ENCODE measurements around the gene JPT2. TPM values are rescaled to one million over a fixed set of nuclear protein-coding genes. Genes with fewer than 3 reads are reported as not detected.

JPT2 gene
- total RNA-seq: 100 to 1,000 TPM in 1 of 2 experiments, 10 to 100 TPM in 1; 77.1 to 111 TPM

GRCh38 chr16:1677942-1678499 lies at the start of gene JPT2:
TSS of gene JPT2 (plus strand) at chr16:1678279. CDS start at chr16:1678313, 34 bp downstream.
- H3K4me1 Mint-ChIP-seq: peaks cover 26% of the 10 kb centered on the region
- ATAC-seq: peak; percentile 99
- H3K4me3 Mint-ChIP-seq: peak within 1 kb of the TSS; percentile 94
- intact Hi-C loops (cut with DNase I, micrococcal nuclease): loop anchor here (1.0 to 5.0 kb wide), 18 partner anchors 27 to 662 kb away; partner anchors contain the start of genes CRAMP1 (in 2 of the 2), IFT140 (in 2 of the 2), ABCA3 (in 1 of the 2) and HAGH (in 1 of the 2)
- H3K9me3 Mint-ChIP-seq (ENCODE audit: low read depth): no peaks in the 10 kb centered on the region
- peak; percentile 98 for DNase-seq
- ChIA-PET CTCF (interaction anchor here (0.6 to 2.7 kb wide), 9 partner anchors 10 to 256 kb away, joined by 3 to 14 read pairs (median 4); partner anchors contain the start of gene MAPK8IP3), POLR2A (interaction anchor here (0.6 to 1.5 kb wide), 7 partner anchors 20 to 765 kb away, joined by 3 to 5 read pairs (median 4); partner anchors contain the start of genes MAPK8IP3, RPS2 and TRAF7)
- H3K27ac Mint-ChIP-seq: peak within 1 kb of the TSS; percentile 89
- no peaks in the 10 kb centered on the region for H3K27me3 Mint-ChIP-seq
- peaks cover 24% of the 10 kb centered on the region for H3K36me3 Mint-ChIP-seq (ENCODE audit: low read depth)

- DNase-seq (no peak), ATAC-seq (no peak)
- ChIA-PET POLR2A (no interaction called here), CTCF (no interaction called here)
- intact Hi-C loops (cut with DNase I, micrococcal nuclease): no loop called here
- H3K27ac Mint-ChIP-seq: no peak overlapping the region
- H3K4me1 Mint-ChIP-seq: no peaks in the 10 kb centered on the region
- no peaks in the 10 kb centered on the region for H3K27me3 Mint-ChIP-seq
- no peak overlapping the region for H3K4me3 Mint-ChIP-seq
- peaks cover 35% of the 10 kb centered on the region for H3K36me3 Mint-ChIP-seq (ENCODE audit: low read depth)
- H3K9me3 Mint-ChIP-seq (ENCODE audit: low read depth): no peaks in the 10 kb centered on the region
Observed at GRCh38 chr16:1630450-1631213, 47.4 kb upstream of the JPT2 start.

- CTCF ChIA-PET: no interaction called here
- Mint-ChIP-seq H3K9me3 (ENCODE audit: low read depth) (no peaks in the 10 kb centered on the region), H3K27ac (no peak overlapping the region), H3K27me3 (no peaks in the 10 kb centered on the region), H3K36me3 (ENCODE audit: low read depth) (peaks cover 35% of the 10 kb centered on the region), H3K4me1 (no peaks in the 10 kb centered on the region), H3K4me3 (no peak overlapping the region)
- intact Hi-C loops (cut with DNase I, micrococcal nuclease): no loop called here
- POLR2A ChIA-PET: no interaction called here
- DNase-seq (no peak), ATAC-seq (no peak)
Observed at GRCh38 chr16:1631230-1631629, 46.8 kb upstream of the JPT2 start.

GRCh38 chr16:1631931-1632637 lies 46.0 kb upstream of the JPT2 start:
- Mint-ChIP-seq H3K4me3 (no peak overlapping the region), H3K9me3 (ENCODE audit: low read depth) (no peaks in the 10 kb centered on the region), H3K27me3 (no peaks in the 10 kb centered on the region), H3K36me3 (ENCODE audit: low read depth) (peaks cover 31% of the 10 kb centered on the region), H3K27ac (no peak overlapping the region), H3K4me1 (no peaks in the 10 kb centered on the region)
- ATAC-seq: no peak
- DNase-seq: no peak
- ChIA-PET CTCF (no interaction called here), POLR2A (no interaction called here)
- intact Hi-C loops (cut with DNase I, micrococcal nuclease): no loop called here

- POLR2A ChIA-PET: no interaction called here
- H3K27ac Mint-ChIP-seq: no peak overlapping the region
- H3K27me3 Mint-ChIP-seq: no peaks in the 10 kb centered on the region
- intact Hi-C loops (cut with DNase I, micrococcal nuclease): no loop called here
- peaks cover 28% of the 10 kb centered on the region for H3K36me3 Mint-ChIP-seq (ENCODE audit: low read depth)
- ATAC-seq (no peak), DNase-seq (no peak)
- CTCF ChIA-PET: no interaction called here
- H3K9me3 Mint-ChIP-seq (ENCODE audit: low read depth): no peaks in the 10 kb centered on the region
- H3K4me3 Mint-ChIP-seq: no peak overlapping the region
- no peaks in the 10 kb centered on the region for H3K4me1 Mint-ChIP-seq
Observed at GRCh38 chr16:1632638-1632970, 45.5 kb upstream of the JPT2 start.

- ChIA-PET CTCF (no interaction called here), POLR2A (no interaction called here)
- no peak for DNase-seq
- no peak overlapping the region for H3K4me3 Mint-ChIP-seq
- peaks cover 33% of the 10 kb centered on the region for H3K36me3 Mint-ChIP-seq (ENCODE audit: low read depth)
- H3K4me1 Mint-ChIP-seq: no peaks in the 10 kb centered on the region
- no peaks in the 10 kb centered on the region for H3K9me3 Mint-ChIP-seq (ENCODE audit: low read depth)
- ATAC-seq: no peak
- intact Hi-C loops (cut with DNase I, micrococcal nuclease): no loop called here
- no peaks in the 10 kb centered on the region for H3K27me3 Mint-ChIP-seq
- H3K27ac Mint-ChIP-seq: no peak overlapping the region
Observed at GRCh38 chr16:1633310-1633709, 44.8 kb upstream of the JPT2 start.

- ATAC-seq (no peak), DNase-seq (no peak)
- H3K27ac Mint-ChIP-seq: no peak overlapping the region
- peaks cover 36% of the 10 kb centered on the region for H3K36me3 Mint-ChIP-seq (ENCODE audit: low read depth)
- ChIA-PET POLR2A (no interaction called here), CTCF (no interaction called here)
- no peaks in the 10 kb centered on the region for H3K27me3 Mint-ChIP-seq
- no peak overlapping the region for H3K4me3 Mint-ChIP-seq
- H3K9me3 Mint-ChIP-seq (ENCODE audit: low read depth): no peaks in the 10 kb centered on the region
- H3K4me1 Mint-ChIP-seq: no peaks in the 10 kb centered on the region
- intact Hi-C loops (cut with DNase I, micrococcal nuclease): no loop called here
Observed at GRCh38 chr16:1634541-1634940, 43.5 kb upstream of the JPT2 start.

GRCh38 chr16:1635070-1635469 lies 43.0 kb upstream of the JPT2 start:
- Mint-ChIP-seq H3K4me1 (no peaks in the 10 kb centered on the region), H3K4me3 (no peak overlapping the region), H3K27ac (no peak overlapping the region), H3K36me3 (ENCODE audit: low read depth) (peaks cover 39% of the 10 kb centered on the region), H3K27me3 (no peaks in the 10 kb centered on the region), H3K9me3 (ENCODE audit: low read depth) (no peaks in the 10 kb centered on the region)
- ChIA-PET POLR2A (no interaction called here), CTCF (no interaction called here)
- peak; percentile 65 for ATAC-seq
- intact Hi-C loops (cut with DNase I, micrococcal nuclease): no loop called here
- DNase-seq: peak; percentile 43

GRCh38 chr16:1637526-1637925 lies 40.6 kb upstream of the JPT2 start:
- no peaks in the 10 kb centered on the region for H3K27me3 Mint-ChIP-seq
- H3K4me3 Mint-ChIP-seq: no peak overlapping the region
- no peak overlapping the region for H3K27ac Mint-ChIP-seq
- ChIA-PET POLR2A (no interaction called here), CTCF (no interaction called here)
- no peak for ATAC-seq
- no peaks in the 10 kb centered on the region for H3K4me1 Mint-ChIP-seq
- intact Hi-C loops (cut with DNase I, micrococcal nuclease): no loop called here
- H3K36me3 Mint-ChIP-seq (ENCODE audit: low read depth): peaks cover 40% of the 10 kb centered on the region
- DNase-seq: no peak
- no peaks in the 10 kb centered on the region for H3K9me3 Mint-ChIP-seq (ENCODE audit: low read depth)

- ChIA-PET CTCF (no interaction called here), POLR2A (no interaction called here)
- DNase-seq (no peak), ATAC-seq (no peak)
- Mint-ChIP-seq H3K36me3 (ENCODE audit: low read depth) (peaks cover 35% of the 10 kb centered on the region), H3K4me3 (no peak overlapping the region), H3K9me3 (ENCODE audit: low read depth) (no peaks in the 10 kb centered on the region), H3K27me3 (no peaks in the 10 kb centered on the region), H3K4me1 (no peaks in the 10 kb centered on the region), H3K27ac (no peak overlapping the region)
- intact Hi-C loops (cut with DNase I, micrococcal nuclease): no loop called here
Observed at GRCh38 chr16:1638757-1639156, 39.3 kb upstream of the JPT2 start.

- no peak for DNase-seq
- Mint-ChIP-seq H3K4me3 (no peak overlapping the region), H3K27ac (no peak overlapping the region), H3K4me1 (peaks cover under 1% of the 10 kb centered on the region), H3K9me3 (ENCODE audit: low read depth) (no peaks in the 10 kb centered on the region), H3K36me3 (ENCODE audit: low read depth) (peaks cover 37% of the 10 kb centered on the region), H3K27me3 (no peaks in the 10 kb centered on the region)
- intact Hi-C loops (cut with DNase I, micrococcal nuclease): no loop called here
- ATAC-seq: no peak
- ChIA-PET CTCF (no interaction called here), POLR2A (no interaction called here)
Observed at GRCh38 chr16:1639282-1639681, 38.8 kb upstream of the JPT2 start.

- H3K4me1 Mint-ChIP-seq: peaks cover 3% of the 10 kb centered on the region
- POLR2A ChIA-PET: no interaction called here
- no peak for ATAC-seq
- no peak overlapping the region for H3K27ac Mint-ChIP-seq
- H3K27me3 Mint-ChIP-seq: no peaks in the 10 kb centered on the region
- no peaks in the 10 kb centered on the region for H3K9me3 Mint-ChIP-seq (ENCODE audit: low read depth)
- intact Hi-C loops (cut with DNase I, micrococcal nuclease): no loop called here
- DNase-seq: no peak
- H3K4me3 Mint-ChIP-seq: no peak overlapping the region
- H3K36me3 Mint-ChIP-seq (ENCODE audit: low read depth): peaks cover 36% of the 10 kb centered on the region
- CTCF ChIA-PET: no interaction called here
Observed at GRCh38 chr16:1639860-1640259, 38.2 kb upstream of the JPT2 start.

All from activated CD4-positive, alpha-beta T cell treated with anti-CD3 and anti-CD28 coated beads for 36 hours (primary cell).